Measurements from ENCODE around the gene SLC36A1. TPM values are rescaled to one million over a fixed set of nuclear protein-coding genes. Genes with fewer than 3 reads are reported as not detected.

Gene SLC36A1
- total RNA-seq, 2 donors from 2014 or later = 20.2 to 30.6 TPM

GRCh38 chr5:151477101-151477500 lies 29.7 kb downstream of the SLC36A1 start:
- H3K9ac ChIP-seq (ENCODE audit: low read depth in 2 of 2, low read length in 2 of 2) = no peak overlapping the region
- no peak for DNase-seq
- TF ChIP-seq CTCF (IDR thresholded peaks at IDR 0.05) = no peak
- H3K4me1 ChIP-seq = no peaks in the 10 kb centered on the region
- H3K9me3 ChIP-seq = no peaks in the 10 kb centered on the region
- no peak overlapping the region for H3K27ac ChIP-seq
- H3K27me3 ChIP-seq = no peaks in the 10 kb centered on the region
- intact Hi-C loops (cut with DNase I) = no loop called here
- H3K4me3 ChIP-seq = no peak overlapping the region
- H3K36me3 ChIP-seq = no peaks in the 10 kb centered on the region

GRCh38 chr5:151480384-151481293 lies 33.2 kb downstream of the SLC36A1 start:
- Histone ChIP-seq H3K36me3 (no peaks in the 10 kb centered on the region), H3K4me3 (no peak overlapping the region), H3K27ac (no peak overlapping the region), H3K4me1 (no peaks in the 10 kb centered on the region), H3K9me3 (no peaks in the 10 kb centered on the region), H3K27me3 (no peaks in the 10 kb centered on the region), H3K9ac (ENCODE audit: low read depth in 2 of 2, low read length in 2 of 2) (no peak overlapping the region)
- no peak for DNase-seq
- intact Hi-C loops (cut with DNase I) = no loop called here
- TF ChIP-seq CTCF (IDR thresholded peaks at IDR 0.05) = no peak

- intact Hi-C loops (cut with DNase I) = no loop called here
- Histone ChIP-seq H3K4me3 (no peak overlapping the region), H3K9me3 (no peaks in the 10 kb centered on the region), H3K9ac (ENCODE audit: low read depth in 2 of 2, low read length in 2 of 2) (no peak overlapping the region), H3K4me1 (no peaks in the 10 kb centered on the region), H3K27me3 (no peaks in the 10 kb centered on the region), H3K36me3 (no peaks in the 10 kb centered on the region), H3K27ac (no peak overlapping the region)
- TF ChIP-seq CTCF (IDR thresholded peaks at IDR 0.05) = no peak
- DNase-seq = no peak
Measured at GRCh38 chr5:151483176-151483575, 35.8 kb downstream of the SLC36A1 start.

GRCh38 chr5:151483647-151484046 lies 36.2 kb downstream of the SLC36A1 start:
- no peaks in the 10 kb centered on the region for H3K27me3 ChIP-seq
- no peak overlapping the region for H3K9ac ChIP-seq (ENCODE audit: low read depth in 2 of 2, low read length in 2 of 2)
- H3K9me3 ChIP-seq = no peaks in the 10 kb centered on the region
- TF ChIP-seq CTCF (IDR thresholded peaks at IDR 0.05) = no peak
- intact Hi-C loops (cut with DNase I) = no loop called here
- no peaks in the 10 kb centered on the region for H3K36me3 ChIP-seq
- DNase-seq = no peak
- no peak overlapping the region for H3K4me3 ChIP-seq
- H3K27ac ChIP-seq = no peak overlapping the region
- H3K4me1 ChIP-seq = no peaks in the 10 kb centered on the region

GRCh38 chr5:151487544-151487943 lies 40.1 kb downstream of the SLC36A1 start:
- no peaks in the 10 kb centered on the region for H3K4me1 ChIP-seq
- TF ChIP-seq CTCF (IDR thresholded peaks at IDR 0.05) = no peak
- intact Hi-C loops (cut with DNase I) = no loop called here

More at GRCh38 chr5:151487544-151487943, 40.1 kb downstream of the SLC36A1 start:
- Histone ChIP-seq H3K4me3 (no peak overlapping the region), H3K27me3 (no peaks in the 10 kb centered on the region), H3K36me3 (no peaks in the 10 kb centered on the region), H3K27ac (no peak overlapping the region), H3K9ac (ENCODE audit: low read depth in 2 of 2, low read length in 2 of 2) (no peak overlapping the region), H3K9me3 (no peaks in the 10 kb centered on the region)
- no peak for DNase-seq
